HCT116 (cell line): ENCODE measurements around the gene MYH11. TPM values are rescaled to one million over a fixed set of nuclear protein-coding genes. Genes with fewer than 3 reads are reported as not detected.

Experiments used
- ATAC-seq: fragments of 200-7000 bp; cut with Tn5 transposase; 2 replicates; pipeline ENCODE4 v1.9.1; 2020; ENCODE audit warnings: mild to moderate bottlenecking, moderate library complexity
- BruUV-seq: library from RNA; stranded (reverse); fragments of 400-500 nt; replicated peaks from 2 replicates; lab custom pipeline; 2021; lab: Mats Ljungman, UMichigan
- CTCF ChIA-PET: fragments of 300-600 bp; sonication (Branson Sonifier 250); formaldehyde crosslinking; loops from one replicate; lab custom pipeline; 2021; ENCODE audit warnings: antibody characterized with exemption; lab: Charles Lee
- POLR2A ChIA-PET: fragments of 300-600, 350-600 bp; sonication (Branson Sonifier 250); formaldehyde crosslinking; loops from one replicate; lab custom pipeline; 2021; ENCODE audit warnings: antibody characterized with exemption; lab: Charles Lee
- RAD21 ChIA-PET, 2 experiments: fragments of 300-600 bp; sonication (Branson Sonifier 250); formaldehyde crosslinking; loops; one replicate each; lab custom pipeline; 2023; ENCODE audit warnings: low total read pairs in 2 of 2; ENCODE audit not compliant: uncharacterized antibody in 2 of 2, unreplicated experiment in 2 of 2, low non-redundant PET in 1 of 2; lab: Charles Lee
- DNase-seq: peaks from one replicate; pipeline ENCODE4 v3.0.0-alpha.2; 2010; ENCODE audit warnings: low read depth, low spot score
- H2AFZ ChIP-seq: fragments of 200-600 bp; shearing (Covaris generic), sonication (generic); 2 replicates; pipeline ENCODE4 v1.6.1; 2017; ENCODE audit warnings: low read depth, mixed run types, mixed read lengths, antibody characterized with exemption, low read length; ENCODE audit not compliant: poor library complexity, severe bottlenecking
- H3K27ac ChIP-seq: 2 replicates; pipeline ENCODE4 v1.5.1; 2012; ENCODE audit warnings: low read depth, low read length
- H3K27me3 ChIP-seq: fragments of 200-600 bp; sonication (generic); 2 replicates; pipeline ENCODE4 v1.6.1; 2016; ENCODE audit warnings: mixed run types, low read length, mixed read lengths; ENCODE audit not compliant: insufficient read depth
- H3K36me3 ChIP-seq, 2 experiments: fragments of 200-500 bp in 1 of 2; fragments of 200-600 bp in 1 of 2; sonication (Bioruptor generic) in 1 of 2; sonication (generic) in 1 of 2; 2 replicates each; pipeline versions ENCODE4 v1.5.1 to v1.6.1; 2014 to 2016; ENCODE audit warnings: low read length in 2 of 2, inconsistent platforms in 1 of 2, mixed read lengths in 1 of 2, mixed run types in 1 of 2; ENCODE audit not compliant: insufficient read depth in 2 of 2, control insufficient read depth in 1 of 2
- H3K4me1 ChIP-seq, 2 experiments: fragments of 200-600 bp in 1 of 2; sonication (generic) in 1 of 2; 2 replicates each; pipeline versions ENCODE4 v1.5.1 to v1.6.1; 2012 to 2017; ENCODE audit warnings: low read length in 2 of 2, inconsistent platforms in 1 of 2, mild to moderate bottlenecking in 1 of 2, mixed read lengths in 1 of 2, mixed run types in 1 of 2, moderate library complexity in 1 of 2; ENCODE audit not compliant: insufficient read depth in 2 of 2, control insufficient read depth in 1 of 2
- H3K4me2 ChIP-seq: fragments of 200-600 bp; sonication (generic); 2 replicates; pipeline ENCODE4 v1.6.1; 2017; ENCODE audit warnings: mixed run types, low read length, mixed read lengths
- H3K4me3 ChIP-seq, 2 experiments: fragments of 200-600 bp in 1 of 2; sonication (generic) in 1 of 2; replicated peaks in 1 of 2; 2 replicates each; pipeline ENCODE4 v1.5.1; 2011 to 2016; ENCODE audit warnings: low read length in 2 of 2, control low read depth in 1 of 2, low read depth in 1 of 2, mild to moderate bottlenecking in 1 of 2, mixed read lengths in 1 of 2, mixed run types in 1 of 2
- H3K79me2 ChIP-seq: fragments of 200-600 bp; sonication (generic); 2 replicates; pipeline ENCODE4 v1.6.1; 2017; ENCODE audit warnings: mild to moderate bottlenecking, mixed run types, low read length, moderate library complexity, mixed read lengths; ENCODE audit not compliant: insufficient read depth
- H3K9ac ChIP-seq: fragments of 200-600 bp; sonication (generic); 2 replicates; pipeline ENCODE4 v1.6.1; 2016; ENCODE audit warnings: low read length, mixed read lengths
- H3K9me2 ChIP-seq: fragments of 200-600 bp; sonication (generic), shearing (Covaris generic); 2 replicates; pipeline ENCODE4 v1.6.1; 2017; ENCODE audit warnings: mixed run types, mild to moderate bottlenecking, moderate library complexity; ENCODE audit not compliant: insufficient read depth
- H3K9me3 ChIP-seq, 2 experiments: fragments of 200-500 bp in 1 of 2; fragments of 200-600 bp in 1 of 2; sonication (Bioruptor generic) in 1 of 2; sonication (generic) in 1 of 2; 2 replicates each; pipeline ENCODE4 v1.6.1; 2014 to 2017; ENCODE audit warnings: low read length in 2 of 2, mixed read lengths in 2 of 2, inconsistent platforms in 1 of 2, low read depth in 1 of 2, mild to moderate bottlenecking in 1 of 2, mixed run types in 1 of 2, moderate library complexity in 1 of 2; ENCODE audit not compliant: control insufficient read depth in 1 of 2, insufficient read depth in 1 of 2
- H4K20me1 ChIP-seq: fragments of 200-600 bp; sonication (generic), shearing (Covaris generic); 2 replicates; pipeline ENCODE4 v1.6.1; 2017; ENCODE audit warnings: mixed run types, mild to moderate bottlenecking, moderate library complexity; ENCODE audit not compliant: insufficient read depth
- EZH2 ChIP-seq: fragments of 200-600 bp; sonication (generic); IDR thresholded peaks from 2 replicates; pipeline ENCODE4 v1.6.1; 2017; ENCODE audit warnings: antibody characterized with exemption, mixed run types
- JUND ChIP-seq: IDR thresholded peaks from 2 replicates; pipeline ENCODE4 v1.6.1; 2012
- SIN3A ChIP-seq: IDR thresholded peaks from 2 replicates; pipeline ENCODE4 v1.6.1; 2012; ENCODE audit warnings: low read depth
- SRF ChIP-seq: IDR thresholded peaks from 2 replicates; pipeline ENCODE4 v1.6.1; 2012; ENCODE audit warnings: low read depth
- YY1 ChIP-seq: IDR thresholded peaks from 2 replicates; pipeline ENCODE4 v1.6.1; 2011; ENCODE audit warnings: low read length, low read depth, moderate library complexity, mild to moderate bottlenecking; ENCODE audit not compliant: insufficient replicate concordance; ENCODE audit errors: extremely low read depth
- ZFX ChIP-seq: fragments of 450-650 bp; IDR thresholded peaks from 2 replicates; pipeline ENCODE4 v1.6.1; 2017
- intact Hi-C: fragments of 100-400 bp; cut with micrococcal nuclease; formaldehyde crosslinking; loops from 2 replicates; pipeline ENCODE4 v1.10.0; 2022
- total RNA-seq: library from RNA; stranded (reverse); gene quantifications from one replicate; pipeline ENCODE4 v1.2.1, GENCODE V29; 2021; ENCODE audit not compliant: unreplicated experiment
- TF ChIP-seq, protein P1 (sequence below): IDR thresholded peaks from 2 replicates; pipeline ENCODE4 v1.6.1; 2011; ENCODE audit warnings: mild to moderate bottlenecking, low read length, moderate library complexity; ENCODE audit not compliant: insufficient replicate concordance; ENCODE audit errors: extremely low read depth
- TF ChIP-seq, protein P2 (sequence below): IDR thresholded peaks from 2 replicates; pipeline ENCODE4 v1.6.1; 2012

Gene MYH11
- total RNA-seq, 1 experiment from 2014 or later, result 0.61 TPM

DNA sequence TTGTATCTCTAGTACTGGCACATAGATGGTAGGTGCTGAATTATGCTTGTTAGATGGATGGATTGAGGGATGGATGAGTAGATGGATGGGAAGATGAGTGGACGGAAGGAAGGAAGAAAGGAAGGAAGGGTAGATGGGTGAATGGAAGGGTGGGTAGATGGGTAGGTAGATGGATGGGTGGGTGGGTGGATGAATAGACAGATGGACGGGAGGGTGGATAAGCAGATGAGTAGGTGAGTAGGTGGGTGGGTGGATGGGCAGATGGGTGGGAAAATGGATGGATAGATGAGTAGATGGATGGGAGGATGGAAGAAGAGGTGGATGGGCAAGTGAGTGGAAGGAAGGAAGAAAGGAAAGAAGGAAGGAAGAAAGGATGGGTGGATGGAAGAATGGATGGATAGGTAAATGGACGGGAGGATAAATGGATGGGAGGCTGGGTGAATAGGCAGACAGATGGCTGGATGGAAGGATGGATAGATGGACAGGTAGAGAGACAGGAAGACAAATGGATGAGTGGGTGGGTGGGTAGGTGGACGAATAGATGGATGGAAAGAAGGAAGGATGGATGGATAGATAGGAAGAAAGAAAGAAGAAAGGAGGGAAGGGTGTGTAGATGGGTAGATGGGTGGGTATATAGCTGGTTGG, 56.9 kb downstream of the MYH11 start:
- intact Hi-C loops, result no loop called here
- ChIA-PET POLR2A (no interaction called here), CTCF (no interaction called here)
- Histone ChIP-seq H3K4me2 (no peak overlapping the region), H3K36me3 (no peaks in the 10 kb centered on the region), H3K4me3 (no peak overlapping the region)
- BruUV-seq, result no TSS peak
- TF ChIP-seq ZFX (no peak), EZH2 (no peak), SIN3A (no peak), YY1 (no peak), JUND (no peak), SRF (no peak)
- TF ChIP-seq, protein P1, sequence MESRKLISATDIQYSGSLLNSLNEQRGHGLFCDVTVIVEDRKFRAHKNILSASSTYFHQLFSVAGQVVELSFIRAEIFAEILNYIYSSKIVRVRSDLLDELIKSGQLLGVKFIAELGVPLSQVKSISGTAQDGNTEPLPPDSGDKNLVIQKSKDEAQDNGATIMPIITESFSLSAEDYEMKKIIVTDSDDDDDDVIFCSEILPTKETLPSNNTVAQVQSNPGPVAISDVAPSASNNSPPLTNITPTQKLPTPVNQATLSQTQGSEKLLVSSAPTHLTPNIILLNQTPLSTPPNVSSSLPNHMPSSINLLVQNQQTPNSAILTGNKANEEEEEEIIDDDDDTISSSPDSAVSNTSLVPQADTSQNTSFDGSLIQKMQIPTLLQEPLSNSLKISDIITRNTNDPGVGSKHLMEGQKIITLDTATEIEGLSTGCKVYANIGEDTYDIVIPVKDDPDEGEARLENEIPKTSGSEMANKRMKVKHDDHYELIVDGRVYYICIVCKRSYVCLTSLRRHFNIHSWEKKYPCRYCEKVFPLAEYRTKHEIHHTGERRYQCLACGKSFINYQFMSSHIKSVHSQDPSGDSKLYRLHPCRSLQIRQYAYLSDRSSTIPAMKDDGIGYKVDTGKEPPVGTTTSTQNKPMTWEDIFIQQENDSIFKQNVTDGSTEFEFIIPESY, result no peak
- TF ChIP-seq, protein P2, sequence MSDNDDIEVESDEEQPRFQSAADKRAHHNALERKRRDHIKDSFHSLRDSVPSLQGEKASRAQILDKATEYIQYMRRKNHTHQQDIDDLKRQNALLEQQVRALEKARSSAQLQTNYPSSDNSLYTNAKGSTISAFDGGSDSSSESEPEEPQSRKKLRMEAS, result no peak
- TF ChIP-seq, all 23 proteins: peak for 0
- Histone ChIP-seq H3K9ac (no peak overlapping the region), H3K79me2 (no peaks in the 10 kb centered on the region), H3K27me3 (peaks cover 3% of the 10 kb centered on the region; the same call in 1 of the 2 replicates), H2AFZ (no peak overlapping the region), H3K9me3 (peaks cover 5 to 7% of the 10 kb centered on the region in 2 experiments; a peak in 1 of 4 replicates), H3K4me1 (no peaks in the 10 kb centered on the region), H3K9me2 (no peaks in the 10 kb centered on the region), H3K27ac (no peak overlapping the region), H4K20me1 (no peaks in the 10 kb centered on the region)
- DNase-seq (no peak), ATAC-seq (no peak)
- RAD21 ChIA-PET, result no interaction called here
